HL-60 (cell line): ENCODE measurements around the gene CCL24.
A peak's percentile ranks its signal among the peaks of the same experiment; 100 is the strongest.
"Not testable (repeated sequence)": the region's sequence is repeated elsewhere in the genome, so short reads cannot be mapped to it uniquely, and the experiment has no call there.

Experiments used
- DNase-seq, 2 experiments: peaks; one replicate each; pipeline ENCODE4 v3.0.0-alpha.2; 2010 to 2020; ENCODE audit warnings: low read depth in 1 of 2, low spot score in 1 of 2
- H3K27ac ChIP-seq: fragments of 250-450 bp; sonication (Bioruptor Pico); replicated peaks from 2 replicates; pipeline ENCODE4 v1.5.1; 2020; ENCODE audit warnings: mild to moderate bottlenecking, moderate library complexity
- H3K27me3 ChIP-seq: fragments of 250-450 bp; sonication (Bioruptor Pico); 2 replicates; pipeline ENCODE4 v1.5.1; 2021; ENCODE audit warnings: mild to moderate bottlenecking, moderate library complexity; ENCODE audit not compliant: insufficient read depth, poor library complexity, severe bottlenecking
- H3K4me3 ChIP-seq: replicated peaks from 2 replicates; pipeline ENCODE4 v1.5.1; 2011; ENCODE audit warnings: mild to moderate bottlenecking, control low read depth, low read length; ENCODE audit not compliant: insufficient read depth
- GABPA ChIP-seq: IDR thresholded peaks from 2 replicates; pipeline ENCODE4 v1.6.1; 2012; ENCODE audit warnings: low read depth
- POLR2AphosphoS5 ChIP-seq: IDR thresholded peaks from 2 replicates; pipeline ENCODE4 v1.6.1; 2012; ENCODE audit warnings: low read depth
- SPI1 ChIP-seq: IDR thresholded peaks from 2 replicates; pipeline ENCODE4 v1.6.1; 2012; ENCODE audit warnings: low read depth, mild to moderate bottlenecking, borderline replicate concordance
- TF ChIP-seq, protein P1 (sequence below): IDR thresholded peaks from 2 replicates; pipeline ENCODE4 v1.6.1; 2012; ENCODE audit warnings: low read depth; ENCODE audit not compliant: insufficient replicate concordance
- TF ChIP-seq, protein P2 (sequence below): IDR thresholded peaks from one replicate; pipeline ENCODE4 v1.5.1; 2011; ENCODE audit warnings: low read length, control low read depth, inconsistent platforms; ENCODE audit not compliant: insufficient read depth

The CCL24 gene

DNA sequence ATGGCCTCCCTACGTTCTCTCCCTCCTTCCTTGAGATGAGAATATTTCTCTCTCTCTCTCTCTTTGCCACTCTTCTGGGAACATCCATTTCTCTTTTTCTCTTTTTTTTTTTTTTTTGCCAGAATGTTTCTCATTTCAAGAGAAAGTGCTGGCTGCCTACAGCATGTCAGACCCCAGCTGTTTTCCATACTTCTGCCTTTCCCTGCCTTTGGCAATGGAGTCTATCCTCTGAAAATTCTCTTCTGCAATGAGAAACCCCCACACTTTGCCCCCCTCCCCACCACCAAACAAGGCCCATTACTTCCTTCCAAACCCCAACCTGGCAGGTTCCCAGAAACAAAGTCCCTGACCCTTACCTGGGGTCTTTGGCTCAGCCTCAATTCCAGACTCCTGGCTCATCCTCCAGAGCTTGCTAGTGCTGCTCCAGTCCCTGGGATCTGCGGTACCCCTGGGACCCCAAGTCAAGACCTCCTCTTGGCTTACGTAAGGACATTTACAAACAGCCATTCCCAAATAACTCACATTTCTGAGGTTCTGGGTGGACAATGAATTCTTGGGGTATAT is 24.2 kb downstream of the CCL24 start:
- H3K27me3 ChIP-seq, result no peaks in the 10 kb centered on the region
- H3K27ac ChIP-seq, result no peak overlapping the region
- H3K4me3 ChIP-seq, result no peak overlapping the region
- TF ChIP-seq, protein P1, sequence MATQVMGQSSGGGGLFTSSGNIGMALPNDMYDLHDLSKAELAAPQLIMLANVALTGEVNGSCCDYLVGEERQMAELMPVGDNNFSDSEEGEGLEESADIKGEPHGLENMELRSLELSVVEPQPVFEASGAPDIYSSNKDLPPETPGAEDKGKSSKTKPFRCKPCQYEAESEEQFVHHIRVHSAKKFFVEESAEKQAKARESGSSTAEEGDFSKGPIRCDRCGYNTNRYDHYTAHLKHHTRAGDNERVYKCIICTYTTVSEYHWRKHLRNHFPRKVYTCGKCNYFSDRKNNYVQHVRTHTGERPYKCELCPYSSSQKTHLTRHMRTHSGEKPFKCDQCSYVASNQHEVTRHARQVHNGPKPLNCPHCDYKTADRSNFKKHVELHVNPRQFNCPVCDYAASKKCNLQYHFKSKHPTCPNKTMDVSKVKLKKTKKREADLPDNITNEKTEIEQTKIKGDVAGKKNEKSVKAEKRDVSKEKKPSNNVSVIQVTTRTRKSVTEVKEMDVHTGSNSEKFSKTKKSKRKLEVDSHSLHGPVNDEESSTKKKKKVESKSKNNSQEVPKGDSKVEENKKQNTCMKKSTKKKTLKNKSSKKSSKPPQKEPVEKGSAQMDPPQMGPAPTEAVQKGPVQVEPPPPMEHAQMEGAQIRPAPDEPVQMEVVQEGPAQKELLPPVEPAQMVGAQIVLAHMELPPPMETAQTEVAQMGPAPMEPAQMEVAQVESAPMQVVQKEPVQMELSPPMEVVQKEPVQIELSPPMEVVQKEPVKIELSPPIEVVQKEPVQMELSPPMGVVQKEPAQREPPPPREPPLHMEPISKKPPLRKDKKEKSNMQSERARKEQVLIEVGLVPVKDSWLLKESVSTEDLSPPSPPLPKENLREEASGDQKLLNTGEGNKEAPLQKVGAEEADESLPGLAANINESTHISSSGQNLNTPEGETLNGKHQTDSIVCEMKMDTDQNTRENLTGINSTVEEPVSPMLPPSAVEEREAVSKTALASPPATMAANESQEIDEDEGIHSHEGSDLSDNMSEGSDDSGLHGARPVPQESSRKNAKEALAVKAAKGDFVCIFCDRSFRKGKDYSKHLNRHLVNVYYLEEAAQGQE, result no peak
- no peak for DNase-seq

DNA sequence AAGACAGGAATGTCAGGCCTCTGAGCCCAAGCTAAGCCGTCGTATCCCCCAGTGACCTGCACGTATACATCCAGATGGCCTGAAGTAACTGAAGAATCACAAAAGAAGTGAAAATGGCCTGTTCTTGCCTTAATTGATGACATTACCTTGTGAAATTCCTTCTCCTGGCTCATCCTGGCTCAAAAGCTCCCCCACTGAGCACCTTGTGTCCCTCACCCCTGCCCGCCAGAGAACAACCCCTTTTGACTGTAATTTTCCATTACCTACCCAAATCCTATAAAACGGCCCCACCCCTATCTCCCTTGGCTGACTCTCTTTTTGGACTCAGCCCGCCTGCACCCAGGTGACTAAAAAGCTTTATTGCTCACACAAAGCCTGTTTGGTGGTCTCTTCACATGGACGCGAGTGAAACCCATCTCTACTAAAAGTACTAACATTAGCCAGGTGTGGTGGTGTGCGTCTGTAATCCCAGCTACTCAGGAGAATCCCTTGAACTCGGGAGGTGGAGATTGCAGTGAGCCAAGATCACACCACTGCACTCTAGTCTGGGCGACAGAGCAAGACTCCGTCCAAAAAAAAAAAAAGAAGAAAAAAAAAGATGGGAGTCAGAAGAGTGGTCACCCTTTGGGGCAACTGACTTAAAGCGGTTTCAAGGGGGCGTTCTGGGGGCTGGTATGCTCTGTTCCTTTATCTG is 25.3 kb downstream of the CCL24 start:
- not testable (repeated sequence) for H3K27ac ChIP-seq, DNase-seq, H3K27me3 ChIP-seq, H3K4me3 ChIP-seq

DNA sequence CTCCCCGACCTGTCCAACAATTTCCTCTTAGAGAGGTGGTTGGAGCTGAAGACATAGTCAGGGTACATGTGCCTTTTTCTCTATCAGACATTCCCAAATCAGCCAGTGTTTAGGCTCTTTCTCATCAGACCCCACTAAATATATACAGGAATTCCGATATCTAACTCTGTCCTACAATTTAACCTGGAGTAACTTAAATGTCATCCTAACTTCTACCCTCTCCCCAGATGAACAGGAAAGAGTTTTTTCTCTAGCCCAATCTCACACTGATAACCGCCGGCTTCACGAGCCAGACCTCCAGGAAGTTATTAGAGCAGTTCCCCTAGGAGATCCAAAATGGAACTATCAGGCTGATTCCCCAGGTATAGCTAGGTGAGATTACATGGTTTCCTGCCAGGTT is 30.5 kb downstream of the CCL24 start:
- not testable (repeated sequence) for DNase-seq, H3K4me3 ChIP-seq, H3K27ac ChIP-seq, H3K27me3 ChIP-seq

DNA sequence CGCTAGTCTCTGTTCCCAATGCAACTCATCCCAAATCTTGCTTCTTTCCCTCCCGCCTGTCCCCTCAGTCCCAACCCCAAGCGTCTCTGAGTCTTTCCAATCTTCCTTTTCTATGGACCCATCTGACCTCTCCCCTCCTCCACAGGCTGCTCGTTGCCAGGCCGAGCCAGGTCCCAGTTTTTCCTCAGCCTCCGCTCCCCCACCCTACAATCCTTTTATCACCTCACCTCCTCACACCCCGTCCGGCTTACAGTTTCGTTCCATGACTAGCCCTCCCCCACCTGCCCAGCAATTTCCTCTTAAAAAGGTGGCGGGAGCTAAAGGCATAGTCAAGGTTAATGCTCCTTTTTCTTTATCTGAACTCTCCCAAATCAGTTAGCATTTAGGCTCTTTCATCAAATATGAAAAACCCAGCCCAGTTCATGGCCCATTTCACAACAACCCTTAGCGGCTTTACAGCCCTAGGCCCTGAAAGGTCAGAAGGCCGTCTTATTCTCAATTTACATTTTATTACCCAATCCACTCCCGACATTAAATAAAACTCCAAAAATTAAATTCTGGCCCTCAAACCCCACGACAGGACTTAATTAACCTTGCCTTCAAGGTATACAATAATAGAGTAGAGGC is 32.8 kb downstream of the CCL24 start:
- not testable (repeated sequence) for H3K27me3 ChIP-seq, H3K27ac ChIP-seq, DNase-seq, H3K4me3 ChIP-seq

DNA sequence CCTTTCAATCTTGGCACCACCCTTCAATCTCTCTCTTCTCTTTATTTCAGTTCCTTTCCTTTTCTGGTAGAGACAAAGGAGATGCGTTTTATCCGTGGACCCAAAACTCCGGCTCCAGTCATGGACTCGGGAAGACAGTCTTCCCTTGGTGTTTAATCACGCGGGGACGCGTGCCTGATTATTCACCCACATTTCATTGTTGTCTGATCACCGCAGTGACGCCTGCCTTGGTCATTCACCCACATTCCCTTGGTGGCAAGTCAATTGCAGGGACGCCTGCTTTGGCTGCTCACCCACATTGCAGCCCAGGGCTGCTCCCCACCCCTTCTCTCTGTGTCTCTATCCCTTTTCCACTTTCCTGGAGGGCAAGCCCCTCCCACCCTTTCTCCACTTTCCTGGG is 34.1 kb downstream of the CCL24 start:
- H3K27me3 ChIP-seq, DNase-seq, H3K4me3 ChIP-seq, H3K27ac ChIP-seq: not testable (repeated sequence)

DNA sequence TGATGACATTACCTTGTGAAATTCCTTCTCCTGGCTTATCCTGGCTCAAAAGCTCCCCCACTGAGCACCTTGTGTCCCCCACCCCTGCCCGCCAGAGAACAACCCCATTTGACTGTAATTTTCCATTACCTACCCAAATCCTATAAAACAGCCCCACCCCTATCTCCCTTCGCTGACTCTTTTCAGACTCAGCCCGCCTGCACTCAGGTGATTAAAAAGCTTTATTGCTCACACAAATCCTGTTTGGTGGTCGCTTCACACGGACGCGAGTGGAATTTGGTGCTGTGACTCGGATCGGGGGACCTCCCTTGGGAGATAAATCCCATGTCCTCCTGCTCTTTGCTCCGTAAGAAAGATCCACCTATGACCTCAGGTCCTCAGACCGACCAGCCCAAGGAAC is 34.6 kb downstream of the CCL24 start:
- not testable (repeated sequence) for H3K27me3 ChIP-seq, H3K27ac ChIP-seq, H3K4me3 ChIP-seq, DNase-seq

DNA sequence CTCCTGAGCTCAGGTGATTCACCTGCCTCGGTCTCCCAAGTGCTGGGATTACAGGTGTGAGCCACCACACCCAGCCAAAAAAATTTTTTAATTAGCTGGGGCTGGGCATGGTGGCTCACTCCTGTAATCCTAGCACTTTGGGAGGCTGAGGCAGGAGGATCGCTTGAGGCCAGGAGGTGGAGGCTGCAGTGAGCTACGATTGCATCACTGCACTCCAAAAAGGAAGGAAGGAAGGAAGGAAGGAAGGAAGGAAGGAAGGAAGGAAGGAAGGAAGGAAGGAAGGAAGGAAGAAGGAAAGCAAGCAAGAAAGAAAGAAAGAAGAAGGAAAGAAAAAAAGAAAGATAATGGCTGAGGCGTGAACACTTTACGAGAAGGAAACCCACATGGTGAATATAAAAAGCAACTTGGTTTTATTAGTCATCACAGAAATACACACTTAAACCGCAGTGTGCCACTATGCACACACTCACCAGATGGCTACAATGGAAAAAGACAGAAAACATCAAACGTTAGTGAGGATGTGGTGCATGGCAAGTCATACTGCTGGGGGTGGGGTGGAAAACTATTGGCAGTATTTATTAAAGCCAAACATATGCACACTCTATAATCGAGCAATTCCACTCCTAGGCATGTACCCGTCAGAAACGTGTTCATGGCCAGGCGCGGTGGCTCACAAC is 37.2 kb downstream of the CCL24 start:
- H3K4me3 ChIP-seq, result no peak overlapping the region
- no peak overlapping the region for H3K27ac ChIP-seq
- TF ChIP-seq, protein P2, sequence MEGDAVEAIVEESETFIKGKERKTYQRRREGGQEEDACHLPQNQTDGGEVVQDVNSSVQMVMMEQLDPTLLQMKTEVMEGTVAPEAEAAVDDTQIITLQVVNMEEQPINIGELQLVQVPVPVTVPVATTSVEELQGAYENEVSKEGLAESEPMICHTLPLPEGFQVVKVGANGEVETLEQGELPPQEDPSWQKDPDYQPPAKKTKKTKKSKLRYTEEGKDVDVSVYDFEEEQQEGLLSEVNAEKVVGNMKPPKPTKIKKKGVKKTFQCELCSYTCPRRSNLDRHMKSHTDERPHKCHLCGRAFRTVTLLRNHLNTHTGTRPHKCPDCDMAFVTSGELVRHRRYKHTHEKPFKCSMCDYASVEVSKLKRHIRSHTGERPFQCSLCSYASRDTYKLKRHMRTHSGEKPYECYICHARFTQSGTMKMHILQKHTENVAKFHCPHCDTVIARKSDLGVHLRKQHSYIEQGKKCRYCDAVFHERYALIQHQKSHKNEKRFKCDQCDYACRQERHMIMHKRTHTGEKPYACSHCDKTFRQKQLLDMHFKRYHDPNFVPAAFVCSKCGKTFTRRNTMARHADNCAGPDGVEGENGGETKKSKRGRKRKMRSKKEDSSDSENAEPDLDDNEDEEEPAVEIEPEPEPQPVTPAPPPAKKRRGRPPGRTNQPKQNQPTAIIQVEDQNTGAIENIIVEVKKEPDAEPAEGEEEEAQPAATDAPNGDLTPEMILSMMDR, result no peak
- no peak for TF ChIP-seq SPI1
- no peak for TF ChIP-seq GABPA
- no peak for TF ChIP-seq POLR2AphosphoS5
- TF ChIP-seq, protein P1, result no peak
- DNase-seq, result peak; percentile 19 to 33
- no peaks in the 10 kb centered on the region for H3K27me3 ChIP-seq

DNA sequence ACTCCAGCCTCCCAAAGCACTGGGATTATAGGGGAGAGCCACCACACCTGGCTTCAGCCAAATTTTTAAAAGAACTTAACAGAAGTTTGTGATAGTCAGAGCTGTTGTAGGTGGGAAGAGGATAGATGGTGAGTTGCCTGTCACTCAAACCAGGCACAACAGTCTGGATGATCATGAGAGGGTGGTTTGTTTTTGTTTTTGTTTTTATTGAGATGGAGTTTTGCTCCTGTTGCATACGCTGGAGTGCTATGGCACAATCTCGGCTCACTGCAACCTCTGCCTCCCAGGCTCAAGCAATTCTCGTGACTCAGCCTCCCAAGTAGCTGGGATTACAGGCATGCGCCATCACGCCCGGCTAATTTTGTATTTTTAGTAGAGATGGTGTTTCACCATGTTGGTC is 39.6 kb downstream of the CCL24 start:
- not testable (repeated sequence) for DNase-seq, H3K4me3 ChIP-seq, H3K27me3 ChIP-seq, H3K27ac ChIP-seq
